Hepatocyte (in vitro differentiated cells): ENCODE data around the gene FAM20A. TPM values are rescaled to one million over a fixed set of nuclear protein-coding genes. Genes with fewer than 3 reads are reported as not detected.

Experiments
- DNase-seq: peaks from one replicate; pipeline ENCODE4 v3.0.0-alpha.2; 2016; ENCODE audit warnings: low spot score
- H2AFZ ChIP-seq: fragments of 200-600 bp; sonication (generic); 2 replicates; pipeline ENCODE4 v1.6.0; 2016; ENCODE audit warnings: antibody characterized with exemption, mild to moderate bottlenecking
- H3K27ac ChIP-seq: fragments of 200-600 bp; sonication (generic); 2 replicates; pipeline ENCODE4 v1.5.1; 2016; ENCODE audit warnings: mild to moderate bottlenecking
- H3K27me3 ChIP-seq: fragments of 200-600 bp; sonication (generic); 2 replicates; pipeline ENCODE4 v1.6.1; 2016
- H3K36me3 ChIP-seq: fragments of 200-600 bp; sonication (generic); replicated peaks from 2 replicates; pipeline ENCODE4 v1.5.1; 2016; ENCODE audit warnings: low read depth; ENCODE audit not compliant: insufficient read depth
- H3K4me1 ChIP-seq: fragments of 200-600 bp; sonication (generic); 2 replicates; pipeline ENCODE4 v1.5.1; 2016; ENCODE audit warnings: mild to moderate bottlenecking, moderate library complexity; ENCODE audit not compliant: insufficient read depth
- H3K4me2 ChIP-seq: fragments of 200-600 bp; sonication (generic); 2 replicates; pipeline ENCODE4 v1.6.0; 2016
- H3K4me3 ChIP-seq: fragments of 200-600 bp; sonication (generic); 2 replicates; pipeline ENCODE4 v1.5.1; 2016; ENCODE audit warnings: mild to moderate bottlenecking
- H3K79me2 ChIP-seq: fragments of 200-600 bp; sonication (generic); 2 replicates; pipeline ENCODE4 v1.6.0; 2017; ENCODE audit warnings: mild to moderate bottlenecking
- H3K9me2 ChIP-seq: fragments of 200-600 bp; sonication (generic); replicated peaks from 2 replicates; pipeline ENCODE4 v1.6.0; 2017; ENCODE audit warnings: mild to moderate bottlenecking; ENCODE audit not compliant: insufficient read depth
- H3K9me3 ChIP-seq: fragments of 200-600 bp; sonication (generic); 2 replicates; pipeline ENCODE4 v1.5.1; 2016; ENCODE audit warnings: low read depth, mild to moderate bottlenecking
- H4K20me1 ChIP-seq: fragments of 200-600 bp; sonication (generic); 2 replicates; pipeline ENCODE4 v1.6.0; 2016; ENCODE audit warnings: mild to moderate bottlenecking; ENCODE audit not compliant: insufficient read depth, poor library complexity, severe bottlenecking
- CTCF ChIP-seq: fragments of 200-600 bp; sonication (generic); IDR thresholded peaks from 2 replicates; pipeline ENCODE4 v1.5.1; 2016; ENCODE audit warnings: antibody characterized with exemption, mild to moderate bottlenecking; ENCODE audit not compliant: poor library complexity
- EZH2 ChIP-seq: fragments of 200-600 bp; sonication (generic); IDR thresholded peaks from 2 replicates; pipeline ENCODE4 v1.6.1; 2016; ENCODE audit warnings: antibody characterized with exemption, mild to moderate bottlenecking, borderline replicate concordance
- EZH2phosphoT487 ChIP-seq: fragments of 200-600 bp; sonication (generic); IDR thresholded peaks from one replicate; pipeline ENCODE4 v1.6.1; 2018; ENCODE audit warnings: antibody characterized with exemption, mild to moderate bottlenecking, low read depth, moderate library complexity; ENCODE audit not compliant: unreplicated experiment, severe bottlenecking
- WGBS: methylation state at CpG from one replicate; pipeline ENCODE4 v1.1.6; 2016; ENCODE audit warnings: low lambda C conversion rate; ENCODE audit errors: missing lambda C conversion rate; 5-methylcytosine and 5-hydroxymethylcytosine counted together
- polyA plus RNA-seq: library from polyadenylated mRNA; unstranded; fragments of >200 nt; fragmentation: Nextera tagmentation; extraction: Ambion mirVana; gene quantifications from 2 replicates; pipeline ENCODE4 v1.2.1, GENCODE V29; 2016
- total RNA-seq: library from RNA; depleted of rRNA; stranded (reverse); fragments of >200 nt; gene quantifications from 2 replicates; pipeline ENCODE4 v1.2.3, GENCODE V29; 2014

Gene FAM20A
- total and polyA plus RNA-seq, 2 experiments from 2014 or later, result 19.9 to 39.7 TPM

DNA sequence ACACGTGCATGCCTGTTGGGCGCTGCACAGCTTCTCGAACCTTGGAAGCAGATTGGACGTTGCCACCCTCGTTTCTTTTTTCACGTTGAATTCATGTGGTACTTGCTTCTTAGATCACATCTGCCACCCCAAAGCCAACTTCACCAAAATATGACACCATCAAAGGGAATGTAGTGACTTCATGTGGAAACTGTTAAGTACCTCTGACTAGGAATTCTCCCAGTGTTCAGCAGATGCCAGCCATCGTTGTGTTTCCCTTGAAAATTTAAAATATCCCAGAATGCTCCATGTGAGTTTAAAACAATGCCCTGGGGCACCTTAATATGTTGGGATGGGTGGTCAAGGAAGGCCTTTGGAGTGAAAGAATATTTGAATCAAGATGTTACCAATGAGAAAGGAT, 22.6 kb upstream of the FAM20A start:
- H3K27ac ChIP-seq, result no peak overlapping the region
- TF ChIP-seq EZH2 (no peak), EZH2phosphoT487 (no peak), CTCF (no peak)

GRCh38 chr17:68622423-68622822, 21.3 kb upstream of the FAM20A start:
- no peak for TF ChIP-seq CTCF
- no peak for TF ChIP-seq EZH2
- no peak for TF ChIP-seq EZH2phosphoT487

More for the DNA sequence above, 22.6 kb upstream of the FAM20A start:
- H4K20me1 ChIP-seq, result no peaks in the 10 kb centered on the region
- no peaks in the 10 kb centered on the region for H3K4me1 ChIP-seq
- no peak for DNase-seq
- no peak overlapping the region for H3K4me3 ChIP-seq
- H3K9me2 ChIP-seq, result no peaks in the 10 kb centered on the region
- H3K27me3 ChIP-seq, result no peaks in the 10 kb centered on the region
- no peak overlapping the region for H2AFZ ChIP-seq
- H3K9me3 ChIP-seq, result no peaks in the 10 kb centered on the region
- WGBS, result 87% methylated on average over 7 of the region's 7 CpGs
- no peaks in the 10 kb centered on the region for H3K79me2 ChIP-seq
- no peak overlapping the region for H3K4me2 ChIP-seq
- no peaks in the 10 kb centered on the region for H3K36me3 ChIP-seq

GRCh38 chr17:68621065-68621464, 19.9 kb upstream of the FAM20A start:
- Histone ChIP-seq H3K27ac (peak overlapping the region; percentile 13), H3K27me3 (no peaks in the 10 kb centered on the region), H2AFZ (no peak overlapping the region), H3K4me3 (no peak overlapping the region), H3K4me2 (no peak overlapping the region), H4K20me1 (no peaks in the 10 kb centered on the region), H3K79me2 (no peaks in the 10 kb centered on the region), H3K36me3 (no peaks in the 10 kb centered on the region), H3K9me3 (no peaks in the 10 kb centered on the region), H3K9me2 (no peaks in the 10 kb centered on the region), H3K4me1 (no peaks in the 10 kb centered on the region)
- 75% methylated on average over 2 of the region's 2 CpGs for WGBS
- DNase-seq, result no peak
- TF ChIP-seq EZH2, result no peak
- no peak for TF ChIP-seq EZH2phosphoT487
- no peak for TF ChIP-seq CTCF

More at GRCh38 chr17:68622423-68622822, 21.3 kb upstream of the FAM20A start:
- Histone ChIP-seq H4K20me1 (no peaks in the 10 kb centered on the region), H3K27ac (no peak overlapping the region), H3K4me3 (no peak overlapping the region), H2AFZ (no peak overlapping the region), H3K9me3 (no peaks in the 10 kb centered on the region), H3K9me2 (no peaks in the 10 kb centered on the region), H3K4me1 (no peaks in the 10 kb centered on the region), H3K27me3 (no peaks in the 10 kb centered on the region), H3K79me2 (no peaks in the 10 kb centered on the region), H3K4me2 (no peak overlapping the region), H3K36me3 (no peaks in the 10 kb centered on the region)
- no peak for DNase-seq

GRCh38 chr17:68616334-68616733, 15.2 kb upstream of the FAM20A start:
- H3K4me1 ChIP-seq, result no peaks in the 10 kb centered on the region
- no peaks in the 10 kb centered on the region for H3K36me3 ChIP-seq
- no peak for DNase-seq
- TF ChIP-seq CTCF (no peak), EZH2phosphoT487 (no peak), EZH2 (no peak)
- no peak overlapping the region for H2AFZ ChIP-seq
- no peaks in the 10 kb centered on the region for H3K79me2 ChIP-seq
- no peaks in the 10 kb centered on the region for H3K27me3 ChIP-seq
- no peak overlapping the region for H3K4me3 ChIP-seq
- no peaks in the 10 kb centered on the region for H3K9me3 ChIP-seq
- no peaks in the 10 kb centered on the region for H4K20me1 ChIP-seq
- H3K4me2 ChIP-seq, result no peak overlapping the region
- no peaks in the 10 kb centered on the region for H3K9me2 ChIP-seq
- no peak overlapping the region for H3K27ac ChIP-seq
